ENCODE results near the gene ZNF830. TPM values are rescaled to one million over a fixed set of nuclear protein-coding genes. Genes with fewer than 3 reads are reported as not detected.

The ZNF830 gene
- total RNA-seq, 2 donors from 2014 or later, result 5.9 to 6.5 TPM

DNA sequence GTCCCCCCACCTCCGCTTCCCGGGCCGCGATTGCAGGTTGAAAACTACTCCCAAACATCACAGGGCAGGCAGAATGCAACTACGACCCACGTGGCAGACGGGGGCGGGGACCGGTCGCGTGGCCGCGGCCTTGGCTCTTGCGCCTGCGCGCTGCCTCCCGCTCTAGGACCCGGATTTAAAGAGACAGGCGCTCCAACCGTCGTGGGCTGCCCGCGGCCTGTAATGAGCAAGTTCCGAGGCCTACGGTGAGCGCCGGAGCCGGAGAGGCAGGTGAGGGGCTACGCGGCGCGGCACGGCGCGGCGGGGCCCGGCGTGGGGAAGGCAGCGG lies 19.0 kb downstream of the ZNF830 start, which contains the start of gene LIG3:
LIG3 (plus strand) TSS at position 160 of the 328 bp plus-strand sequence. CDS start 2,494 bp downstream, outside the sequence.
- intact Hi-C loops (cut with DNase I), result no loop called here

DNA sequence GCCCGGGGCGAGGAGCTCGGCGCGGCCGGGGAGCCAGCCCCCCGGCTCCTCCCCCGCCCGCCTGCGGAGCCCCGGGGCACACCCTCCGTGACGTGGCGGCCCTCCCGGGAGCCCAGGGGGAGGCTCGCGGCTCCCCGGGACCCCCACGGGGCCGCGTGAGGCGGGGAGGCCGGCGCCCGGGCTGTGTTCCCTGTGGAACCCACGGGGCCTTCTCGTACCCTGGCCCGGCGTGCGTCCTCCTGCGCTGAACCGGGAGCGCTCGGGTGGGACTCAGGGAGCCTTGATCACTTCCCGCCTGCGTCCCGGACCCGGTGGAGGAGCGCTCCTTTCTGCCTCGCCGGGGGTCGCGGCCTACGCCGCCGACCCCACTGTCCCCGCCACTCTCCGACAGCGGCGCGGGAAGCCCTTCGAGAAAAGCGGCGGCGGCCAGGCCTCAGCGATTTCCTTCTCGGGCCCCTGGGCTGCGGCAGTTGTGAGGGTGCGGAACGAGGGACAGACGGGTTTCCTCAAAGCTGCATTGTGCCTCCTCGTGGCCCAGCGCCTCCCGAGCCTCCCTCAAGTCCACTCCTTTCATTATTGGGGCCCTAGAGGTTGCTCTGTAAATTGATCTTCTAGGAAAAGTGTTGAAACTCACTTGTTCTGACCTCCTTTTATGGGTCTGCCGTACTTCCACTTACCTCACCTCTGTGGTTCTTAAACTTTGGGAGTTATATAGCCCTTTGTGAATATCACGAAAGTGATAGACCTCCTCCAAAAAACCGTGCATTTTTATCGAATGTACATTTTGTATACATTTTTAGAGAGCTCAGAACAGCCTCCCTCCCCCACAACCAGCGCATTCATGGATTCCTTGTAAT lies 19.6 kb downstream of the ZNF830 start:
- TF ChIP-seq POLR2A (IDR thresholded peaks at IDR 0.05), result peak; percentile 17 to 73 (median 67)
- TF ChIP-seq CTCF (IDR thresholded peaks at IDR 0.05), result peak in 6 of 7 experiments; percentile 8 to 63 (median 47)
- DNase-seq, result peak; percentile 72 to 83 (median 76)
- H3K9me3 ChIP-seq, result no peaks in the 10 kb centered on the region
- H3K4me3 ChIP-seq, result peak overlapping the region; percentile 57 to 65
- peak; percentile 86 for ATAC-seq
- intact Hi-C loops (cut with DNase I), result no loop called here
- H3K36me3 ChIP-seq (replicated peaks in 1 of 2; ENCODE audit: insufficient read depth in 1 of 2, low read depth in 2 of 2), result no peaks in the 10 kb centered on the region
- H3K27me3 ChIP-seq, result no peaks in the 10 kb centered on the region
- peak overlapping the region; percentile 96 to 97 (median 96) for H3K27ac ChIP-seq
- peaks cover 29% of the 10 kb centered on the region for H3K4me1 ChIP-seq
- 0 to 2% methylated on average over 5 to 66 of the region's 69 CpGs for WGBS, 2 donors

More for the DNA sequence above, 19.0 kb downstream of the ZNF830 start, which contains the start of gene LIG3:
- Histone ChIP-seq H3K9me3 (no peaks in the 10 kb centered on the region), H3K4me3 (peak within 1 kb of the TSS; percentile 57 to 65), H3K4me1 (peaks cover 29% of the 10 kb centered on the region), H3K27ac (peak within 1 kb of the TSS; percentile 96 to 97 (median 96)), H3K27me3 (no peaks in the 10 kb centered on the region), H3K36me3 (replicated peaks in 1 of 2; ENCODE audit: insufficient read depth in 1 of 2, low read depth in 2 of 2) (no peaks in the 10 kb centered on the region)
- WGBS, 2 donors, result 0 to 1% methylated on average over 4 to 39 of the region's 39 CpGs
- DNase-seq, result peak; percentile 95
- TF ChIP-seq CTCF (IDR thresholded peaks at IDR 0.05), result no peak
- peak; percentile 51 to 83 (median 77) for TF ChIP-seq POLR2A (IDR thresholded peaks at IDR 0.05)
- ATAC-seq, result peak; percentile 94

DNA sequence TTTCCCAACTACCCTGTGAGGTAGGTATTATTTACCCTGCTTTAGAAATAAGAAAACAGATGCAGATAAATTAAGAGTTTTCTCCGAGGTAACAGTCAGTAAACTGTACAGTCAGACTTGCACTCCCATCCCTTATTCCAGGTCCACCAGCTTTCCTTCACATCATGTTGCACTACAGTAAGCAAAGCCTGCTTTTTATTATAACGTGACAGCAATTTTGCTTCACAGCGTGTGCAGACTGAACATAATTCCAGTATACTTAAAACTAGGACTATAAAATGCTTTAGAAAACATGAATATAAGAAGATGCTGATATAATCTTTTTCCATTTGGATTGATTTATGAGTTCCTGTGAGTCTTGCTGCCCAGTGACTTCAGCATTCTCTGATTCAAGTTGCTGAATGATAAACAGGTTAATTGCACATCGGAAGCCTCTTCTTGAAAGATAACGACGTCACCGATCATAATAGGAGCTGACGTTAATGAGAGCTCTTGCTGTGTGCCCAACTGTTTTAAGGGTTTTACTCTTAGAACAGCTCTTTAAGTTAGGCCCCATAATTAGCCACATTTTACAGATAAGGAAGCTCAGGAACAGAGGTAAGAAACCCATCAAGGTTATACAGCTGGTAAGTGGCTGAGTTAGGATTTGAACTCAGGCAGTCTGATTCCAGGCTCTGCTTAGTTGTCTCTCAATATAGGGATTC lies 20.4 kb downstream of the ZNF830 start:
- DNase-seq, result no peak
- TF ChIP-seq CTCF (IDR thresholded peaks at IDR 0.05) (no peak), POLR2A (IDR thresholded peaks at IDR 0.05) (no peak)
- intact Hi-C loops (cut with DNase I), result no loop called here
- peak overlapping the region; percentile 96 to 97 (median 96) for H3K27ac ChIP-seq
- H3K27me3 ChIP-seq, result no peaks in the 10 kb centered on the region
- H3K9me3 ChIP-seq, result no peaks in the 10 kb centered on the region
- H3K36me3 ChIP-seq (replicated peaks in 1 of 2; ENCODE audit: insufficient read depth in 1 of 2, low read depth in 2 of 2), result no peaks in the 10 kb centered on the region
- 8% methylated on average over 8 of the region's 8 CpGs for WGBS, 2 donors
- H3K4me3 ChIP-seq, result peak overlapping the region in 1 of 2 donors; percentile 65
- no peak for ATAC-seq
- H3K4me1 ChIP-seq, result peaks cover 29% of the 10 kb centered on the region

- ATAC-seq (no peak), DNase-seq (no peak)
- WGBS, 2 donors, result 80 to 90% methylated on average over 2 of the region's 2 CpGs
- TF ChIP-seq POLR2A (IDR thresholded peaks at IDR 0.05), result no peak
- no peak for TF ChIP-seq CTCF (IDR thresholded peaks at IDR 0.05)
- peaks cover 11% of the 10 kb centered on the region for H3K4me1 ChIP-seq
- intact Hi-C loops (cut with DNase I), result no loop called here
- H3K4me3 ChIP-seq, result no peak overlapping the region
- no peak overlapping the region for H3K27ac ChIP-seq
- H3K9me3 ChIP-seq, result no peaks in the 10 kb centered on the region
- peaks cover 0 to 2% of the 10 kb centered on the region in 2 donors for H3K36me3 ChIP-seq (replicated peaks in 1 of 2; ENCODE audit: insufficient read depth in 1 of 2, low read depth in 2 of 2)
- no peaks in the 10 kb centered on the region for H3K27me3 ChIP-seq
Measured at GRCh38 chr17:34987232-34987631, 25.9 kb downstream of the ZNF830 start.

All from body of pancreas (tissue), 4 donors.